DMS 273 (cell line): ENCODE data around the gene DZANK1.
"Not testable (repeated sequence)": the region's sequence is repeated elsewhere in the genome, so short reads cannot be mapped to it uniquely, and the experiment has no call there.

ENCODE experiments used
- DNase-seq: peaks from one replicate; lab custom pipeline; 2025; ENCODE audit not compliant: unreplicated experiment; lab: John Stamatoyannopoulos, UW

Gene DZANK1

DNA sequence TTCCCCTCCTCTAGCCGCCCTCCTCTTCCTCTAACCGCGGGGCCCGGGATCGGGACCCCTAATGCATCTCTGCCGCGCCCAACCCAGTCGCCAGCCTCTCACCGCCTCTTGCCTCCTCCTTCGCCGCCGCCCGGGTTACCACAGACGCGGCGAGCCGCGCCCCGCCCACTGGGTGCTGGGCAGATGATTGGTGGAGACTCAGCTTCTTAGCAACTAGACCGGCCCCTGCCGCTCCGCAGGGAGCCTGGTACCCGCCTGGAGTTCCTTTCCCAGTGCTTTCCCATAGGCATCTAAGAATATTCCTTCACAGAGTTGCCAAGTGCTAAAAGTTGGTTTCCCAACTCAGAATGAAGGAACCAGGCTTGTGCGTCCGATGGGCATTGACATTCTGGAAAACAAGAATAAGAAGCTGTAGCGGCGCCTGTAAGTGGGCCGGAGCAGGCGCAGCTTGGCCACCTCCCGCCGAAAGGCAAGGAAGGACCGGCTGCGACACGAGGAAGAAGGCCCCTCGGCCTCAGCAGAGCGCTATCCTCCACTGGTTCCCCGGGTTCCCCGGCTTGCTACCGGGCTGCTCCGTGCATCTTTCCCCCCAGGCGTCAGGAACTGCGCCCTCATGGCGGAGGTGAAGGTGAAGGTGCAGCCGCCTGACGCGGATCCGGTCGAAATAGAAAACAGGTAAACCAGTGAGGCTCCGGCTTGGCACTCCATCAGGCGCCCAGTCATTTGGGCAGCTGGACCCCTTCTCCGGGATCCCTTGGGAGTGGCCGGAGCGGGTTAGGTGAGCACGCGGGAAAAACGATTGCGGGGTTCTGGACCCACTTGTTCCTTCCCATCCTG, at the start of gene DZANK1, which contains the start of gene POLR3F:
TSS of gene DZANK1 (minus strand) at position 137 of the 837 bp plus-strand sequence. CDS start 1,672 bp downstream, outside the sequence.
TSS of gene POLR3F (plus strand) at position 497 of the 837 bp plus-strand sequence. CDS start at position 614, 117 bp downstream.
- peak; percentile 99 for DNase-seq

DNA sequence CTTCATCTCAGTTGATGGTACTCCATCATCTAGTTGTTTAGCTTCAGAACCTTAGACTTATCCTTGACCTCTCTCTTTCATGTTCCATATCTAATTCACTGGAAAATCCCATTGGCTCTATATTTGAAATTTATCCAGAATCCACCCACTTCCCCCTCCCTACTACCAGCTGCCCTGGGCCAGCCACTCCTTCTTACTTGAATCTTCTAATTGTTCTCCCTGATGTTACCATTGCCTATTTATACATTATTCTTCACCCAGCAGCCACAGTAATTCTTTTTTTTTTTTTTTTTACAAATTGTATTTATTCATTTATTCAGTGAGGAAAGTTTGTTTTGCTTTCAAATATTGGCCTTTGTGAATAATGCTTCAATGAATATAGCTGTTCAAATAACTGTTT, 49.1 kb upstream of the DZANK1 start:
- DNase-seq = no peak

GRCh38 chr20:18514127-18514526, 47.3 kb upstream of the DZANK1 start:
- DNase-seq = no peak

- DNase-seq = no peak
These were observed 46.4 kb upstream of the DZANK1 start for GRCh38 chr20:18513208-18513607.

GRCh38 chr20:18511571-18511970, 44.7 kb upstream of the DZANK1 start:
- DNase-seq = no peak

- peak; percentile 98 for DNase-seq
These were observed 40.7 kb upstream of the DZANK1 start, which contains the start of gene SEC23B for GRCh38 chr20:18507218-18508191. SEC23B (plus strand) TSS chr20:18507940; CDS start chr20:18510836, 2,896 bp downstream.

- no peak for DNase-seq
These were observed 39.9 kb upstream of the DZANK1 start for GRCh38 chr20:18506744-18507143.

GRCh38 chr20:18504479-18505060, 37.7 kb upstream of the DZANK1 start:
- no peak for DNase-seq

DNA sequence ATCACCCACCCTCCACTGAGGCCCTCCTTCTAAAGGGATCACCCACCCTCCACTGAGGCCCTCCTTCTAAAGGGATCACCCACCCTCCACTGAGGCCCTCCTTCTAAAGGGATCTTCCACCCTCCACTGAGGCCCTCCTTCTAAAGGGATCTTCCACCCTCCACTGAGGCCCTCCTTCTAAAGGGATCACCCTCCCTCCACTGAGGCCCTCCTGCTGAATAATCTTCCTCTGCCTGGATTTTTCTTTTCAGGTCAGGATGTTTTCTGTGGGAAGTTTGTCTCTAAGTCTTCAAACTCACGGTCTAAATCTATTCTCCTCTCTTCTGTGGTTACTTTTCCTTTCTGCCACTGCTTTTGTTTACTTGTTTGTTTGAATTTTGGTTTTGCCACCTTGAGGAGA, 34.8 kb upstream of the DZANK1 start:
- not testable (repeated sequence) for DNase-seq

DNA sequence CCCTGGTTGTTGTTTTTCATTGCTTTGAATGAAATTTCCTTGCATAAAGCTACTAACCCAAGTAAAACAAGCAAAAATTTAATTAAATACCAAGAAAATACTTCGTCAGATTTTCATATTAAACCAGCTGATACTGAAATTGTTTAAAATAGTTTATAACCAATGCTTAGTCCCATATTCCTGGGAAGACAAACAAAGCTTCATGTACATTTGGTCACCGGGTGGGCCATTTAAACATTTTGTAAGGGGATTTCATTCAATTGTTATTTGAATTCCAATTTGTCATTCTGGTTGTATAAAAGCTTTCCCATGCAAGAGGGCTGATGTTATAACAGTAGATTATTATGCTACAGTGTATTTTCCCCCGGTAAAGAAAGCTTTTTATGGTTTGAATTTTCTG, 30.8 kb upstream of the DZANK1 start:
- DNase-seq = no peak

- DNase-seq = peak; percentile 94
These were observed 30.1 kb upstream of the DZANK1 start, which contains the start of gene RBBP9 for GRCh38 chr20:18496740-18497592. RBBP9 (minus strand) TSS chr20:18497225; CDS start chr20:18497167, 58 bp downstream.

GRCh38 chr20:18496042-18496441, 29.2 kb upstream of the DZANK1 start:
- DNase-seq = peak; percentile 60

DNA sequence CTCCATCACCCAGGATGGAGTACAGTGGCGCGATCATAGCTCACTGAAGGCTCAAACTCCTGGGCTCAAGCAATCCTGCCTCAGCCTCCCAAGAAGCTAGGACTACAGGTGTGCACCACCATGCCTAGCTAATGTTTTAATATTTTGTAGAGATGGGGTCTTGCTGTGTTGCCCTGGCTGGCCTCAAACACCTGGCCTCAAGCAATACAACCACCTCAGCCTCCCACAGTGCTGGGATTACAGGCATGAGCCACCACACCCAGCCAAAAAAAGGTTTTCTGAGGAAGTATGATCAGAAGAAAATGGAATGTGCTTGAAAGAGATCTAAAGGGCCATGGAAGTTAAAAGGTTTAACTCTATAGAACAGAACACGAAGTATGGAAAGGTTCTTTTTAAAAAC, 21.5 kb upstream of the DZANK1 start:
- no peak for DNase-seq

- DNase-seq = no peak
These were observed 14.8 kb upstream of the DZANK1 start for GRCh38 chr20:18481596-18481995.

DNA sequence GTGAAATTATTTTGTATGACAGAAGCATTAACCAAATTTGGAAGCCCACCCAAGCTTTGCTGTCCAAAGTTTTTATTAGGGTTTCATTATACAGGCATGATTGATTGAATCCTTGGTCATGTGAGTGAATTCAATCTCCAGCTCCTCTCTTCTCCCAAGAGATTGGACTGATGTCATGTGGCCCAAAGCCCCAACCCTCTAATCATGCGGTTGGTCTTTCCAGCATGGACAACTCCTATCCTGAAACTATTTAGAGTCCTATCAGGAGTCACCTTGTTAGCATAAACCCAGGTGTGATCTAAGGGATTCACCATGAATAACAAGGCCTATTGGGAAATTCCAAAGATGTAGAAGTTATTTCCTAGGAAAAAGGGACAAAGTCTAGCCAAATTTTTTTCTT, 11.0 kb upstream of the DZANK1 start:
- no peak for DNase-seq

DNA sequence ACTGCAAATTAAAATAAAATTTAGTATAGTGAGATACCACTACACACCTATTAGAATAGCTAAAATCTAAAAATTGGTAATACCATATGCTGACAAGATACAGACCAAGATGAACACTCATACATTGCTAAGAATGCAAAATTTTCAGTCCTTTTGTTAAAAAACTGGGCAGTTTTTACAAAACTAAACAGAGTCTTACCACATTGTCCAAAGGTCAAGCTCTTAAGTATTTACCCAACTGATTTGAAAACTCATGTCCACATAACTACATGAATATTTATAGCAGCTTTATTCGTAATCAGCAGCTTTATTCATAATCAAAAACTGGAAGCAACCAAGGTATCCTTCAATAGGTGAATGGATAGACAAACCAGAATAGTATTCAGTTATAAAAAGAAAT, 10.4 kb upstream of the DZANK1 start:
- no peak for DNase-seq

DNA sequence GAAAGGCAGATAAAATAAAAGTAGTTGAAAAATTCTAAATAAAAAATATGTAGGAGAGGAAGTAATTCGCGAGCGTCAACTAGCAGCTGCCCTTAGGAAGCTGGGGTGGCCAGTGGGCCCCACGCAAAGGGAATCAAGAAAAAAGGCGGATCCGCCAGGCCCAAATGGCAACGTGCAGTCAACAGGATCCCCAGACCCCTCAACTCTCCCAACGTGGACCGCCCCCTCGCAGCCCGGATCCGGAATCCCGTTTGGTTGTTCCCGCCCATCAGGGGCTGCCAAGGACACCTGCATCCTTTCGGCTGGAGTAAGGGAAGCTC, 296 bp downstream of the DZANK1 start:
- peak; percentile 96 for DNase-seq

DNA sequence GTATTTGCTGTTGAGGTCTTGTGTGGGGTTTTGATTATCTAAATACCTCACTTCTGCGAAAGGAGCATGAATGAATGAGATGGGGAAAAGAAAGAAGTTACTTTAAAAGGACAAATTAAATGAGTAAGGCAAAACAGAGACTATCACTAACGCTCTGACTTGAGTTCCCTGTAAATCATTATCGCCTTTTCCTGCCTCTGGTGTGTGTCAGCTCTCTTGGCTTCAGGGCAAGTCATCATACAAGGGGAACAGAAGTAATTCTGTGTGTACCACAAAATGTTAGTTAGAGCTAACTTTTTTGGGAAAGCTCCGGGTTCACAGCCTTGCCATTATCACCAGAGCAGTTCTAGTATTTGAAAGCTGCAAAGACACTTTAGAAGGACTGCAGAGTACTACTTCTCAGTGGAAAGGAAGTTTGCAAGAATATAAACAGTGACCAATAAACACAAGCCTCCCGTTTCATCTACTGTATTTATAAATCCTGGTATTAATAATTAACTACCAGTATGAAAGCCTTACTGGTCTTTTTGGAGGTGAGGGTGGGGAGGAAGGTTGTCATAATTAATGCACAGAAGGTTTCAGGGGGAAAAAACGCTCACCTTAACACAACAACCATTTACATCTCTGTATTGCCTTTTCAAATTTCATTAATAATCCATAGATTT, 1.2 kb downstream of the DZANK1 start:
- no peak for DNase-seq

GRCh38 chr20:18456600-18456999, 10.2 kb downstream of the DZANK1 start:
- no peak for DNase-seq

DNA sequence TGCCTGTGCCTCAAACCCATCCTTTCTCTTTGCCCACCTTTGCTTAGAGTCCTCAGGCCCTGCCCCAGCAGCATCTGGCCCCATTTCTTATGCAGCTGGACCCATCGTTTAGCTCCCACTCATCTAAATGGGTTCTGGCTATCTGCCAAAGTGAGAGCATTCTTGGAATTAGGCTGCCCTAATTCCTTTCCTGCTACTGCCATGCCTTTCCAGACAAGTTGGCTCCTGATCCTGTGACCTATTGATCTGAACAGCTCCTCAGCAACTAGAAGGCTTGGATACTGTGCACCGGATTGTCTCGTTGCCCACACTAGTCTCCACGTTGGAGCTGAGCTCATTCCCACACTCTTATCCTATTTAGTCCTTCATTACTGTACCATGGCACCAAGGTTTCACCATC, 22.9 kb downstream of the DZANK1 start:
- peak; percentile 81 for DNase-seq
